GM19397 (cell line): Measurements from ENCODE around the gene TRMT11.

Experiments used
- ATAC-seq: cut with Tn5 transposase; IDR thresholded peaks from one replicate; pipeline ENCODE4 v1.9.1; 2021; ENCODE audit warnings: mild to moderate bottlenecking, moderate library complexity; ENCODE audit not compliant: unreplicated experiment

Gene TRMT11

DNA sequence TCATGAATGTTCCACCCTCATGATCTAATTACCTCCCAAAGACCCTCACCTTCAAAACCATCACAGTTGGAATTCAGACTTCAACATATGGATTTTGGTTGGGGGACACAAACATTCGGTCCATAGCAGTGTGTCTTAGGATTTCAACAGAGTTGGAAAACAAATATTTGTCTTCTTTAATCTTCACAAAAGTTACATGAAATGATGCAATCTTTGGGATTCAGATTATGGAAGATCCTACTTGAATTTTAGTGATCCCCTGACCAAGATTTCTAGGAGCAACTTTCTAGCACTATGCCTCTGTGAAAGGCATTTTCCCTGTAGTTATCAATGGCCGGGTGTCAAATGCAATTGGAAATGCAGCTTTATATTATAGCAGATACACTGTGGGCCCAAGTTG, 86.5 kb downstream of the TRMT11 start:
- ATAC-seq: no peak

DNA sequence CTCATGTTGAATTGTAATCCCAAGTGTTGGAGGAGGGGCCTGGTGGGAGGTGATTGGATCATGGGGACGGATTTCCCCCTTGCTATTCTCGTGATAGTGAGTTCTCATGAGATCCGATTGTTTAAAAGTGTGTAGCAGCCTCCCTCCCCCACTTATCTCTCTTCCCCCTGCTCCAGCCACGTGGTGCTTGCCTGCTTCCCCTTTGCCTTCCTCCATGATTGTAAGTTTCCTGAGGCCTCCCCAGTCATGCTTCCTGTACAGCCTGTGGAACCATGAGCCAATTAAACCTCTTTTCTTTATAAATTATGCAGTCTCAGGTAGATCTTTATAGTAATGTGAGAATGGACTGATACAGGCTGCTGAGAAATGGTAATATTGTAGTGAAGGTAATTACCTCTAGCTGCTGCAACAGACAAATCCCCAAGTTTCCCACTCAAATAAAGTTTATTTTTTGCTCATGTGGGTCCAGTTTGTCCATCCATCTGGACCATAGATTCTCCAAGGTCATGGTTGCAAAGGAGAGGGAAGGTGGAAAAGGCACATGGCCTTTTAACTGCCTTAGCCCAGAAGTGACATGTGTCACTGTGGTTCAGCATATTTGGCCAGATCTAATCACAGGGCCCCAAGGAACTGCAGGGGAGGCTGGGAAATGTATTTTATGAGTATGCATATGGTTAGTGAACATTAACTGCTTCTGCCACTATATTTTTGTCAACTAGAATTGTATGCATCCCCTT, 89.2 kb downstream of the TRMT11 start:
- no peak for ATAC-seq

DNA sequence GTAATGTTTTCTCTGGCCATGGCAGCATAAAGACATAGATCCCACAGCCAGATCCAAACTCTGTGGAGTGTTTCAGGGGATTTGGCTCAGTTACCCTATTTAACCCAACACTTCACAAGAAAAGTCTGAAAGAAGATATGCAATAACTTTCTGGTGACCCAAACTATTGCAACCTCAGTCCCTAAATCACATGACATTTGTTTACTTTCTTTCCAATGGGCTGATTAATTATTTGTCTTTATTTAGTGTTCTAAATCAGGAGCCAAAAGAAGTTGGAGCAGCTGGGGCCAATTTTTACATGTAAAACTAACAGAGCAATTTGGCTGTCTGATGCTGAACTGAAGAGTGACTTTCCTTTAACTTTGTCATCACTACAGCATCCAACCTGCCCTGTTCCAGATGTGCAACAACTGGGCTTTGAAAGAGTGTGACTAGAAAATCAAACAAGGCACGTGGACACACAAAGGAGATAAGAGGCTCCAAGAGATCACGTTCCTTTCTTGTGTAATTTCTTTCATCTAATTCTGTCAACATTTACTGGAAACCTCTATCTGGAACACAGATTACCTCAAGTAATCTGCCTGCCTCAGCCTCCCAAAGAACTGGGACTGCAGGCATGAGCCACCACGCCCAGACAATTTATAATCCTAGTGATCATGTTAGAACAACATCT, 90.8 kb downstream of the TRMT11 start:
- ATAC-seq: no peak

DNA sequence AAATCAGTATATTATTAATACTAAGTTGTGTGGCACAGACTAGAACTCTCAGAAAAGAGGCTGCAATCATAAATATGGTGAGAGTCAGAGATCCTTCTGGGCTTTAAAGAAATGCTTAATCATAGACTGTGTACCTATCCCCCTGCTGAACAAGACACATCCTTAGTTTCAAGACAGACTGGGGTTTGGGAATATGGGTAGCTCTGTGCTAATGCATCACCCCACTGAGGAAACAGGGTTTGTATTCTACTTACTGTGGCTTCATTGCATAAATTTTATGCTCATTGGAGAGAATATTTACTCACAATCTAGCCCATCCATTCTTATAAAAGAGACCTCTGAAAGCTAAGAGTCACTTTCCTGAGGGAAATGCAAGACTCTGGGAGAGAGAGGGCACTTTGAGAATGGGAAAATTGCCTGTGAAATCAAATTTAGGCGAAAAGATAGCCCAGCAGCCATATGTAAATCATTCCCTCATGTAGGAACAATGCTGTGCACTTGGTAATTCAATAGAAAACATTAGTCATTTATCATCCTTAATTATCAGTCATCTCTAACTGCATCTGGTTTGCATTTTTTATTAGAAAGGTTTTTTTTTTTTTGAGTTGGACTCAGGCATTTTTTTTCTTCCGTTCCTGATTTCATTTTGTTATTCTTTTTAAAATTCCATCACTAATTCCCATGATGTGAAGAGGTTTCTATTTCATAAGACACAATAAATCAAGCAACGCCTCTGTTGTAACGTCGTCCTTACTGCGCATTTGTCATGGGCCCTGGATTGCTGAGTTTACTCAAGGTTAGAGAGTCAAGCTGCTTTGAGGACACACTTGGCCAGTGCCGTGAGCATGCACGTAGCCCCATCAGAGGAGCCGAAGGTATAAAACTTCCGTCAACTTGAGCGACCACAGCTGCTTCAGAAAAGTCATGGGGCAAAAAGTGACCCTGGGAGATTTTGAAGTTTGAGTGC, 91.8 kb downstream of the TRMT11 start:
- ATAC-seq: no peak

DNA sequence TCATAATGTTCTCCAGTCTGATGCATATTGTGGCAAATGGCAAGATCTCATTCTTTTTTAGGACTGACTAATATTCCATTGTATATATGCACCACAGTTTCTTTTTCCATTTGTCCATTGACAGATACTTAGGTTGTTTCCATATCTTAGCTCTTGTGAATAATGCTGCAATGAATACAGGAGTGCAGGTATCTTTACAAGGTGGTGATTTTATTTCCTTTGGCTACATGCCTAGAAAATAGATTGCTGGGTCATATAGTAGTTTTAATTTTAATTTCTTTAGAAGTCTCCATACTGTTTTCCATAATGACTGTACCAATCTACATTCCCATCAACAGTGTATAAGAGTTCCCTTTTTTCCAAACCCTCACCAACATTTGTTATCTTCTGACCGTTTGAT, 97.5 kb downstream of the TRMT11 start:
- ATAC-seq: no peak

DNA sequence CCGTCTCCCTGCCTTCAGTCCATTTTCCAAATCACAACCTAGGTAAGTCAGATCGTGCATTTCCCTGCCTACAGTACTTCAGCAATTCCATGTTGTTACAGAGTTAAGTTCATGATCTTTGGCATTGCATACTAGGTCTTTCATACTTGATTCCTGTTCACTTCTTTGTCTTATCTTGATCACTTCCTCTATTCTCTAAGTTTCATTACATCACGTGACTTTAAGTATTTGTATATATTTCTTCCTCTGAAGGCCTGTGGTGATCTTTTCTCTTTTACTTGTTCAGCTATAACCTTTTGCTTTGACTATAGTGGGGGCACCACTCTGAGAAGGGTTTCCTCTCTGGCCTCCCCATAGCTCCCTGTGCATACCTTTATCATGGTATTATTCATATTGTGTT, 100.2 kb downstream of the TRMT11 start:
- ATAC-seq: no peak
